ENCODE measurements around the gene VSX2. TPM values are rescaled to one million over a fixed set of nuclear protein-coding genes. Genes with fewer than 3 reads are reported as not detected.

VSX2 gene
- total and polyA plus RNA-seq, 2 experiments from 2014 or later, result 0.49 to 0.52 TPM

GRCh38 chr14:74308695-74309094 is 69.4 kb downstream of the VSX2 start (continued):
- TF ChIP-seq REST (IDR thresholded peaks at IDR 0.05; ENCODE audit: unreplicated experiment) (no peak), STAT1 (IDR thresholded peaks at IDR 0.05; ENCODE audit: unreplicated experiment) (no peak), CTCF (conservative IDR thresholded peaks at IDR 0.05; ENCODE audit: low read depth in 2 of 2) (no peak), JUNB (IDR thresholded peaks at IDR 0.05; ENCODE audit: unreplicated experiment) (no peak), ZNF114 (CRISPR knock-in tag; IDR thresholded peaks at IDR 0.05) (no peak), ZNF331 (CRISPR knock-in tag; IDR thresholded peaks at IDR 0.05; ENCODE audit: low read depth) (no peak), CREB1 (CRISPR knock-in tag; IDR thresholded peaks at IDR 0.05; ENCODE audit: low read depth) (no peak), NANOG (IDR thresholded peaks at IDR 0.05; ENCODE audit: borderline replicate concordance) (no peak), POLR2AphosphoS5 (IDR thresholded peaks at IDR 0.05; ENCODE audit: low read depth) (no peak), EZH2phosphoT487 (IDR thresholded peaks at IDR 0.05; ENCODE audit: unreplicated experiment) (no peak), EZH2 (IDR thresholded peaks at IDR 0.05; ENCODE audit: low read depth, unreplicated experiment) (no peak)

GRCh38 chr14:74309125-74310022 is 70.1 kb downstream of the VSX2 start:
- Histone ChIP-seq H3K36me3 (ENCODE audit: insufficient read depth) (no peaks in the 10 kb centered on the region), H3K27ac (ENCODE audit: low read depth) (no peak overlapping the region), H3K4me3 (no peak overlapping the region), H3K27me3 (ENCODE audit: insufficient read depth) (no peaks in the 10 kb centered on the region), H3K9me2 (ENCODE audit: insufficient read depth) (no peaks in the 10 kb centered on the region), H3K4me2 (no peak overlapping the region), H3K79me2 (replicated peaks; ENCODE audit: insufficient read depth) (no peaks in the 10 kb centered on the region), H4K20me1 (replicated peaks; ENCODE audit: insufficient read depth) (no peaks in the 10 kb centered on the region), H2AFZ (peak overlapping the region; percentile 86; the same call in 1 of the 2 replicates), H3K4me1 (ENCODE audit: insufficient read depth) (no peaks in the 10 kb centered on the region), H3F3A (replicated peaks; ENCODE audit: low read depth) (no peaks in the 10 kb centered on the region)
- H3K27me3 Mint-ChIP-seq (ENCODE audit: insufficient read depth, low read depth, poor library complexity), result peaks cover 7% of the 10 kb centered on the region
- DNase-seq (ENCODE audit: low spot score) (no peak), ATAC-seq (no peak)
- H3K9me3 Mint-ChIP-seq, result no peaks in the 10 kb centered on the region
- H3K36me3 Mint-ChIP-seq (ENCODE audit: low read depth), result no peaks in the 10 kb centered on the region
- no peak overlapping the region for H3K27ac Mint-ChIP-seq
- no peaks in the 10 kb centered on the region for H3K4me1 Mint-ChIP-seq
- H3K4me3 Mint-ChIP-seq, result no peak overlapping the region
- no peak for TF ChIP-seq STAT1 (IDR thresholded peaks at IDR 0.05; ENCODE audit: unreplicated experiment)
- TF ChIP-seq ZNF114 (CRISPR knock-in tag; IDR thresholded peaks at IDR 0.05), result no peak
- TF ChIP-seq REST (IDR thresholded peaks at IDR 0.05; ENCODE audit: unreplicated experiment), result no peak
- no peak for TF ChIP-seq CTCF (conservative IDR thresholded peaks at IDR 0.05; ENCODE audit: low read depth in 2 of 2)
- no peak for TF ChIP-seq EZH2phosphoT487 (IDR thresholded peaks at IDR 0.05; ENCODE audit: unreplicated experiment)
- no peak for TF ChIP-seq ZNF331 (CRISPR knock-in tag; IDR thresholded peaks at IDR 0.05; ENCODE audit: low read depth)
- no peak for TF ChIP-seq ETS1 (IDR thresholded peaks at IDR 0.05)
